CD4-positive, CD25-positive, alpha-beta regulatory T cell (primary cell): ENCODE data around the gene OR11H7. TPM values are rescaled to one million over a fixed set of nuclear protein-coding genes. Genes with fewer than 3 reads are reported as not detected.

ENCODE experiments used
- ATAC-seq, 2 donors: fragments of 150-1000 bp; cut with Tn5 transposase; one replicate each; pipeline ENCODE4 v1.10.0; 2021; ENCODE audit warnings: low read depth in 2 of 2, moderate number of reproducible peaks in 2 of 2, moderate library complexity in 1 of 2
- DNase-seq, 3 donors: peaks; one replicate each; pipeline versions ENCODE4 v3.0.0 to v3.0.0-alpha.2; 2012 to 2022; ENCODE audit warnings: mixed read lengths in 1 of 3
- H3K27ac ChIP-seq: one replicate; pipeline ENCODE4 v1.7.0; 2013; ENCODE audit warnings: mild to moderate bottlenecking, low read length; ENCODE audit not compliant: insufficient read depth, poor library complexity, severe bottlenecking
- H3K27me3 ChIP-seq: one replicate; pipeline ENCODE4 v1.7.0; 2013; ENCODE audit warnings: low read length; ENCODE audit not compliant: control insufficient read depth, insufficient read depth
- H3K36me3 ChIP-seq: one replicate; pipeline ENCODE4 v1.7.0; 2013; ENCODE audit warnings: mild to moderate bottlenecking, low read length, moderate library complexity; ENCODE audit not compliant: control insufficient read depth, insufficient read depth
- H3K4me1 ChIP-seq: 2 replicates; pipeline ENCODE4 v1.7.0; 2013; ENCODE audit warnings: mild to moderate bottlenecking, low read length; ENCODE audit not compliant: insufficient read depth, control insufficient read depth, poor library complexity, severe bottlenecking
- H3K4me3 ChIP-seq: one replicate; pipeline ENCODE4 v1.7.0; 2013; ENCODE audit warnings: low read depth, mild to moderate bottlenecking, low read length, moderate library complexity
- H3K9me3 ChIP-seq, 2 experiments: 1 replicate in 1 of 2; 2 replicates in 1 of 2; pipeline ENCODE4 v1.7.0; 2013; ENCODE audit warnings: low read length in 2 of 2, mild to moderate bottlenecking in 1 of 2, moderate library complexity in 1 of 2; ENCODE audit not compliant: control insufficient read depth in 2 of 2
- H3K27ac Mint-ChIP-seq, 3 donors: one replicate each; pipeline ENCODE4 v1.8.0; 2020 to 2022; ENCODE audit warnings: mild to moderate bottlenecking in 3 of 3, mixed read lengths in 3 of 3, moderate library complexity in 2 of 3
- H3K27me3 Mint-ChIP-seq: one replicate; pipeline ENCODE4 v1.8.0; 2022; ENCODE audit warnings: mild to moderate bottlenecking, mixed read lengths
- H3K36me3 Mint-ChIP-seq: one replicate; pipeline ENCODE4 v1.8.0; 2020; ENCODE audit warnings: mixed read lengths
- H3K4me1 Mint-ChIP-seq, 4 donors: one replicate each; pipeline ENCODE4 v1.8.0; 2020 to 2022; ENCODE audit warnings: mixed read lengths in 4 of 4, mild to moderate bottlenecking in 1 of 4
- H3K4me3 Mint-ChIP-seq, 4 donors: one replicate each; pipeline ENCODE4 v1.8.0; 2020 to 2022; ENCODE audit warnings: mild to moderate bottlenecking in 4 of 4, mixed read lengths in 4 of 4, moderate library complexity in 3 of 4
- H3K9me3 Mint-ChIP-seq, 7 donors: one replicate each; pipeline ENCODE4 v1.8.0; 2020 to 2022; ENCODE audit warnings: mixed read lengths in 7 of 7, mild to moderate bottlenecking in 3 of 7, moderate library complexity in 2 of 7
- polyA plus RNA-seq, 4 donors: library from polyadenylated mRNA; unstranded; fragments of 300-500 nt; fragmentation: Illumina TruSeq; gene quantifications; one replicate each; pipeline ENCODE4 v1.2.3, GENCODE V29; 2021
- total RNA-seq: library from RNA; stranded (reverse); gene quantifications from one replicate; pipeline ENCODE4 v1.2.3, GENCODE V29; 2022

The OR11H7 gene
- total RNA-seq = not detected
- polyA plus RNA-seq = not detected

DNA sequence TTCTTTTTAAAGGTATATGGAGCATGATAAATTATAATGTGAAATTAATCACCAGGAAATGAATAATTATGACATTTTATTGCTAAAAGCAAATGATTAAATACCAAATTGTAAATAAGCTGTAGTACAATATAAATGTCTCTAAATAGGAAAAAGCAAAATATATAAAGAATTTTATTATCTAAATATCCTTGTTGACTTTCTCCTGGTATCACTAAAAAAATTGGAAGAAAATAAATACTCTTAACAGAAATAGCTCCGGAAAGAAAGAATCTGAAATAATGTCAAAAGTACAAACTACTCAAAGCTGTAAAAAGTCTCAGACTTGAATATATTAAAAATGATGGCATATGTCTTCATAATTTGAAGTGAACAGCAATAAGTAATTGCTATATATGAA, at the start of gene OR11H7:
Gene OR11H7, plus strand, starts transcription at position 301 of the 400 bp plus-strand sequence.
- no peaks in the 10 kb centered on the region for H3K4me1 Mint-ChIP-seq
- Histone ChIP-seq H3K36me3 (no peaks in the 10 kb centered on the region), H3K27ac (no peak within 1 kb of the TSS), H3K9me3 (peaks cover 0 to 3% of the 10 kb centered on the region in 2 experiments), H3K4me3 (no peak within 1 kb of the TSS), H3K27me3 (no peaks in the 10 kb centered on the region), H3K4me1 (no peaks in the 10 kb centered on the region)
- ATAC-seq (no peak), DNase-seq (no peak)
- H3K27me3 Mint-ChIP-seq = peaks cover 5% of the 10 kb centered on the region
- H3K36me3 Mint-ChIP-seq = peaks cover 3% of the 10 kb centered on the region
- no peak within 1 kb of the TSS for H3K27ac Mint-ChIP-seq
- H3K9me3 Mint-ChIP-seq = peaks cover 0 to 31% (median 3%) of the 10 kb centered on the region in 7 donors
- no peak within 1 kb of the TSS for H3K4me3 Mint-ChIP-seq

DNA sequence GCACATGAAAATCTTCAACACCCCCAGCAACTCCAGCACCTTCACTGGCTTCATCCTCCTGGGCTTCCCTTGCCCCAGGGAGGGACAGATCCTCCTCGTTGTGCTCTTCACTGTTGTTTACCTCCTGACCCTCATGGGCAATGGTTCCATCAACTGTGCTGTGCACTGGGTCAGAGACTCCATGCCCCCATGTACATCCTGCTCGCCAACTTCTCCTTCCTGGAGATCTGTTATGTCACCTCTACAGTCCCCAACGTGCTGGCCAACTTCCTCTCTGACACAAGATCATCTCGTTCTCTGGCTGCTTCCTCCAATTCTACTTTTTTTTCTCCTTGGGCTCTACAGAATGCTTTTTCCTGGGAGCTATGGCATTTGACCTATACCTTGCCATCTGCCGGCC, 49.6 kb upstream of the OR11H7 start:
- H3K27ac ChIP-seq = no peak overlapping the region
- H3K27me3 Mint-ChIP-seq = peaks cover 15% of the 10 kb centered on the region
- no peaks in the 10 kb centered on the region for H3K9me3 ChIP-seq
- no peak overlapping the region for H3K4me3 Mint-ChIP-seq
- no peak for DNase-seq
- no peak overlapping the region for H3K4me3 ChIP-seq
- H3K36me3 Mint-ChIP-seq = no peaks in the 10 kb centered on the region
- H3K27me3 ChIP-seq = peaks cover 3% of the 10 kb centered on the region
- ATAC-seq = no peak
- H3K4me1 Mint-ChIP-seq = no peaks in the 10 kb centered on the region
- no peaks in the 10 kb centered on the region for H3K36me3 ChIP-seq
- no peaks in the 10 kb centered on the region for H3K4me1 ChIP-seq
- peaks cover 0 to 9% (median 0%) of the 10 kb centered on the region in 7 donors for H3K9me3 Mint-ChIP-seq
- no peak overlapping the region for H3K27ac Mint-ChIP-seq

DNA sequence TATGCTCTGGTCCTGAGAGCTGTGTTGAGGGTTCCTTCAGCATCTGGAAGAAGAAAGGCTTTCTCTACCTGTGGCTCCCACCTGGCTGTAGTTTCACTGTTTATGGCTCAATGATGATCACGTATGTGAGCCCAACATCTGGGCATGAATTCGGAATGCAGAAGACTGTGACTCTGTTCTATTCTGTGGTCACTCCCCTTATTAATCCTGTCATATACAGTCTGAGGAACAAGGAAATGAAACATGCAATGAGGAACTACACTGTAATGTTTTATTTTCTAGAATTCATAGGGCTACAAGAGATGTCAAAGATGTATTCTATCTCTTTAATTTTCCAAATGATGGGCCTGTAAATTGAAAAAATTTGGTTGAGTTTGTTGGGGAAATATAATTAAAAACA, 48.9 kb upstream of the OR11H7 start:
- Mint-ChIP-seq H3K4me1 (no peaks in the 10 kb centered on the region), H3K36me3 (no peaks in the 10 kb centered on the region), H3K9me3 (peaks cover 0 to 9% (median 0%) of the 10 kb centered on the region in 7 donors), H3K27me3 (peaks cover 14% of the 10 kb centered on the region), H3K4me3 (no peak overlapping the region), H3K27ac (no peak overlapping the region)
- Histone ChIP-seq H3K27ac (no peak overlapping the region), H3K36me3 (no peaks in the 10 kb centered on the region), H3K4me1 (no peaks in the 10 kb centered on the region), H3K4me3 (no peak overlapping the region), H3K9me3 (no peaks in the 10 kb centered on the region), H3K27me3 (peaks cover 3% of the 10 kb centered on the region)
- ATAC-seq (no peak), DNase-seq (no peak)

GRCh38 chr14:20180486-20180885, 48.3 kb upstream of the OR11H7 start:
- no peaks in the 10 kb centered on the region for H3K4me1 ChIP-seq
- H3K27me3 Mint-ChIP-seq = peaks cover 11% of the 10 kb centered on the region
- H3K27ac ChIP-seq = no peak overlapping the region
- no peaks in the 10 kb centered on the region for H3K9me3 ChIP-seq
- ATAC-seq (no peak), DNase-seq (no peak)
- no peaks in the 10 kb centered on the region for H3K36me3 Mint-ChIP-seq
- no peaks in the 10 kb centered on the region for H3K4me1 Mint-ChIP-seq
- peaks cover 0 to 9% (median 0%) of the 10 kb centered on the region in 7 donors for H3K9me3 Mint-ChIP-seq
- H3K27ac Mint-ChIP-seq = no peak overlapping the region
- H3K4me3 Mint-ChIP-seq = no peak overlapping the region
- H3K27me3 ChIP-seq = peaks cover 3% of the 10 kb centered on the region
- no peaks in the 10 kb centered on the region for H3K36me3 ChIP-seq
- H3K4me3 ChIP-seq = no peak overlapping the region

DNA sequence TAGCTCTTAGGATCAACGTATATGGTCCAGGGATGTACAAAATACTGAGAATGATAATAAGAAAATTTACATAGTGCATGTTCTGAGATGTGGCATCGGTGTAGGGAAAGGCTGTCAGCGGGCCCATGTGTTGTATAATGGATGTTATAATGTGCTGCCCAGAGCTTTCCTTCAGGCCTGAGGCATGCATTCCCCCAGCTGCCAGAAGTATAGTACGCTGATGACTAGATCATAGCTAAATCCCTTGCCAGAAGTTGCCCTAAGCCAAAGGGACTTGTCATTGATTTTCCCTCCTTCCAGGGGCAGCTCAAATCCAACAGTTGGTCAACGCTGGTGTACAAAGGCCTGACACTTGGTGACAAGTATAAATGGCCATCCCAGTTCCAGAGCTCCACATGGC, 44.6 kb upstream of the OR11H7 start:
- no peaks in the 10 kb centered on the region for H3K9me3 ChIP-seq
- H3K9me3 Mint-ChIP-seq = peaks cover 0 to 5% (median 0%) of the 10 kb centered on the region in 7 donors
- H3K4me1 ChIP-seq = no peaks in the 10 kb centered on the region
- H3K4me3 ChIP-seq = no peak overlapping the region
- no peaks in the 10 kb centered on the region for H3K4me1 Mint-ChIP-seq
- H3K27me3 ChIP-seq = peaks cover 3% of the 10 kb centered on the region
- DNase-seq = no peak
- no peaks in the 10 kb centered on the region for H3K36me3 ChIP-seq
- no peak overlapping the region for H3K4me3 Mint-ChIP-seq
- no peak for ATAC-seq
- no peak overlapping the region for H3K27ac ChIP-seq
- H3K27me3 Mint-ChIP-seq = peaks cover 10% of the 10 kb centered on the region
- no peak overlapping the region for H3K27ac Mint-ChIP-seq
- H3K36me3 Mint-ChIP-seq = no peaks in the 10 kb centered on the region

GRCh38 chr14:20190596-20190995, 38.2 kb upstream of the OR11H7 start, which contains the start of gene OR11G2:
TSS of gene OR11G2 (plus strand) at chr14:20190896. CDS start at chr14:20197438, 6,542 bp downstream.
- no peaks in the 10 kb centered on the region for H3K36me3 Mint-ChIP-seq
- H3K4me1 ChIP-seq = no peaks in the 10 kb centered on the region
- no peak within 1 kb of the TSS for H3K4me3 ChIP-seq
- no peak within 1 kb of the TSS for H3K27ac Mint-ChIP-seq
- H3K27ac ChIP-seq = no peak within 1 kb of the TSS
- DNase-seq = no peak
- H3K36me3 ChIP-seq = no peaks in the 10 kb centered on the region
- H3K4me3 Mint-ChIP-seq = no peak within 1 kb of the TSS
- peaks cover 15% of the 10 kb centered on the region for H3K27me3 Mint-ChIP-seq
- H3K4me1 Mint-ChIP-seq = peaks cover 0 to 2% (median 0%) of the 10 kb centered on the region in 4 donors
- H3K9me3 Mint-ChIP-seq = no peaks in the 10 kb centered on the region
- no peaks in the 10 kb centered on the region for H3K27me3 ChIP-seq
- no peak for ATAC-seq
- no peaks in the 10 kb centered on the region for H3K9me3 ChIP-seq

DNA sequence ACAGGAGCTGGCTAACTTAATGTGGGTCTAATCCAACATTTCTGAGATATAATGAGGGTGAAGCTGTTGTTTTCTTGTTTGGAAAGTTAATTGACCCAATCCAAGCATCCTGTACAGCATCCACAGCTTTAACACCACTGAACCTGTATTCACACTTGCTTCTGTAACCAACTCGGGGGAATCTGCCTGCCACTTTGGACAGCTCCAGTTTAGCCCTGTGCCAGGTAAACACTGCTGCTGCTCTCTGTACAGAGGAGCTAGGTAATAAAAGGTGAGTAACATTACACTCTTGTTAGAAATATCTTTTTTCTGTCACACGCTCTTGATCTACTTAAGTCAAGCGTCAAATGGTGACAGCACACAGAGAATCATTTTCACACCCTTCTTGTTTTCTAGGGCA, 37.4 kb upstream of the OR11H7 start:
- H3K27me3 Mint-ChIP-seq = peaks cover 15% of the 10 kb centered on the region
- Histone ChIP-seq H3K36me3 (no peaks in the 10 kb centered on the region), H3K4me1 (no peaks in the 10 kb centered on the region), H3K27me3 (no peaks in the 10 kb centered on the region), H3K9me3 (no peaks in the 10 kb centered on the region), H3K4me3 (no peak overlapping the region), H3K27ac (no peak overlapping the region)
- no peak overlapping the region for H3K27ac Mint-ChIP-seq
- no peaks in the 10 kb centered on the region for H3K9me3 Mint-ChIP-seq
- H3K36me3 Mint-ChIP-seq = no peaks in the 10 kb centered on the region
- no peak overlapping the region for H3K4me3 Mint-ChIP-seq
- no peak for DNase-seq
- ATAC-seq = no peak
- peaks cover 0 to 2% (median 0%) of the 10 kb centered on the region in 4 donors for H3K4me1 Mint-ChIP-seq

- H3K27me3 ChIP-seq = peaks cover 2% of the 10 kb centered on the region
- no peak for ATAC-seq
- Mint-ChIP-seq H3K4me1 (peaks cover 0 to 2% (median 0%) of the 10 kb centered on the region in 4 donors), H3K9me3 (peaks cover 0 to 1% (median 0%) of the 10 kb centered on the region in 7 donors), H3K36me3 (no peaks in the 10 kb centered on the region), H3K27ac (no peak overlapping the region), H3K4me3 (no peak overlapping the region), H3K27me3 (peaks cover 10% of the 10 kb centered on the region)
- H3K4me1 ChIP-seq = no peaks in the 10 kb centered on the region
- no peaks in the 10 kb centered on the region for H3K36me3 ChIP-seq
- H3K27ac ChIP-seq = no peak overlapping the region
- H3K9me3 ChIP-seq = no peaks in the 10 kb centered on the region
- no peak overlapping the region for H3K4me3 ChIP-seq
- no peak for DNase-seq
These were observed 34.7 kb upstream of the OR11H7 start for GRCh38 chr14:20194101-20194500.
